ENCODE measurements around the gene F12. TPM values are rescaled to one million over a fixed set of nuclear protein-coding genes. Genes with fewer than 3 reads are reported as not detected.

The F12 gene
- total RNA-seq, 2 experiments from 2014 or later: 3.2 to 5.4 TPM

GRCh38 chr5:177374211-177374610 lies 35.2 kb downstream of the F12 start:
- Mint-ChIP-seq H3K27ac (peak overlapping the region; percentile 91), H3K27me3 (ENCODE audit: low read depth) (no peaks in the 10 kb centered on the region), H3K4me1 (ENCODE audit: low read depth) (peaks cover 65% of the 10 kb centered on the region), H3K9me3 (no peaks in the 10 kb centered on the region), H3K4me3 (no peak overlapping the region), H3K36me3 (ENCODE audit: low read depth) (peaks cover 13% of the 10 kb centered on the region)
- intact Hi-C loops (cut with micrococcal nuclease): loop anchor here (5.0 kb wide), 1 partner anchor 837 kb away; the partner anchor contains the start of gene RNF44
- no peak for DNase-seq
- CTCF ChIA-PET: interaction anchor here (0.9 kb wide), 1 partner anchor 34 kb away, joined by 3 read pairs; no protein-coding TSS in a partner anchor

DNA sequence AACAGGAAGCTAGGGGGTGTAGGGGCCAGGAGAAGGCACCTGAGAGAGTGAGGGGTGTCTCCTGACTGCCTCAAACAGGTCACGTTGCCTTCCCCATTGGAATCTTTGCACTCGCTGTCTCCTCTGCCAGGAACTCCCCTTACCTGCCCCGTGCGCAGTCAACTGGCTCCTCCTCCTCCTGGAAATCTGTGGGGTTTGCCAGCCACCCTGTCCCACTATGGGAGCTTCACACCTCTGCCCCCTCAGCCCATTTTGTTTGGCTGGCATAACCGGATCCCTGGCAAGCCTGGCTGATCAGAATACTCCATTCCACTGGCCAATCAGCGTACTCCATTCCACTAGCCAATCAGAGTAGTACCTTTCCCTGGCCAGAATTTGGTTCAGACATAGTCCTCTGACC lies 35.6 kb downstream of the F12 start:
- peaks cover 65% of the 10 kb centered on the region for H3K4me1 Mint-ChIP-seq (ENCODE audit: low read depth)
- no peak for DNase-seq
- CTCF ChIA-PET: interaction anchor here (0.6 to 6.0 kb wide), 6 partner anchors 10 to 64 kb away, joined by 3 to 77 read pairs (median 19); partner anchors contain the start of genes RGS14 and SLC34A1
- H3K4me3 Mint-ChIP-seq: no peak overlapping the region
- H3K9me3 Mint-ChIP-seq: no peaks in the 10 kb centered on the region
- H3K27me3 Mint-ChIP-seq (ENCODE audit: low read depth): no peaks in the 10 kb centered on the region
- H3K36me3 Mint-ChIP-seq (ENCODE audit: low read depth): peaks cover 17% of the 10 kb centered on the region
- intact Hi-C loops (cut with micrococcal nuclease): loop anchor here (5.0 kb wide), 1 partner anchor 837 kb away; the partner anchor contains the start of gene RNF44
- peak overlapping the region; percentile 91 for H3K27ac Mint-ChIP-seq

GRCh38 chr5:177372910-177373309 lies 36.5 kb downstream of the F12 start:
- peak overlapping the region; percentile 91 for H3K27ac Mint-ChIP-seq
- peaks cover 66% of the 10 kb centered on the region for H3K4me1 Mint-ChIP-seq (ENCODE audit: low read depth)
- H3K9me3 Mint-ChIP-seq: no peaks in the 10 kb centered on the region
- peak; percentile 51 for DNase-seq
- H3K4me3 Mint-ChIP-seq: peak overlapping the region; percentile 61
- intact Hi-C loops (cut with micrococcal nuclease): loop anchor here (1.0 to 5.0 kb wide), 4 partner anchors 9 to 836 kb away; partner anchors contain the start of genes LMAN2 and RNF44
- H3K27me3 Mint-ChIP-seq (ENCODE audit: low read depth): no peaks in the 10 kb centered on the region
- CTCF ChIA-PET: interaction anchor here (0.6 to 6.0 kb wide), 9 partner anchors 10 to 82 kb away, joined by 3 to 77 read pairs (median 7); partner anchors contain the start of genes LMAN2, RGS14 and SLC34A1
- H3K36me3 Mint-ChIP-seq (ENCODE audit: low read depth): peaks cover 23% of the 10 kb centered on the region

DNA sequence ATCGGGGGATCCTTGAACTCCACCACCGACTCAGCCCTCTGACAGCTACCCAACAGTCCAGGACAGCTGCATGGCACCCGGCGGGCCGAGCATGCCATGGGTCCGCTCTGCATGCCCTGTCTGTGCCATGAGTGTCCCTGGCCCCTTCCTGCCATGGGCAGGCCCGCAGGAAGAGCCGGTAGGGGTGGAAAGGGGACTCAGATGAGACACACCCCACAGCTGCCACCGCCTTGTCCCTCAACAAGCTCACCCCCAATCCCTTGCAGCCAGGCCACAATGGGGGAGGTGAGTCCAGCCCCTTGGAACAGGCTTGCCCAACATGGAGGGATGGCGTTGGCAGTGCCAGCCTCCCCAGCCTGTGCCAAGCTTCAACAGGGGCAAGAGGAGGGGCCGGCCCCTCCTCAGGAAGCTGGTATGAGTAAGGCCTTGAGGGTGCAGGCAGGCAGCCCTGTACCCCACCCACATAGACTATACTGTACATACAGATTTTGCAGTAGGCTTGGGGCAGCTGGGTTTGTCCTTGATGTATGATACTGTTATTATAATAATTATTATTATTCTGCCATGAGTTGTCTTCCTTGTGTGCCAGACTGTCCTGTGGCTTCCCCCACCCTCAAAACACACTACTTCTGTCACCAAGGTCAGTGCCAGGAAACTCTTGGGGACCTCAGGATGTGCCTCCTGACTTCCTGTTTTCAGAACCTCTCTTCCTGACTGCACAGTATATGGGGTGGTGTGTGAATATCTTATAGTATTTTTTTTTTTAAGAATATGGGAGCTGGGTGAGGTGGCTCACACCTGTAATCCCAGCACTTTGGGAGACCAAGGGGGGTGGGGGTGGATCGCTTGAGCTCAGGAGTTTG lies 37.1 kb downstream of the F12 start:
- peaks cover 23% of the 10 kb centered on the region for H3K36me3 Mint-ChIP-seq (ENCODE audit: low read depth)
- intact Hi-C loops (cut with micrococcal nuclease): loop anchor here (1.0 to 5.0 kb wide), 4 partner anchors 9 to 835 kb away; partner anchors contain the start of genes LMAN2 and RNF44
- H3K27ac Mint-ChIP-seq: peak overlapping the region; percentile 91
- CTCF ChIA-PET: interaction anchor here (0.7 to 6.0 kb wide), 12 partner anchors 11 to 85 kb away, joined by 3 to 77 read pairs (median 8); partner anchors contain the start of genes LMAN2, RGS14 and SLC34A1
- peaks cover 66% of the 10 kb centered on the region for H3K4me1 Mint-ChIP-seq (ENCODE audit: low read depth)
- H3K27me3 Mint-ChIP-seq (ENCODE audit: low read depth): no peaks in the 10 kb centered on the region
- DNase-seq: peak; percentile 62
- no peaks in the 10 kb centered on the region for H3K9me3 Mint-ChIP-seq
- H3K4me3 Mint-ChIP-seq: peak overlapping the region; percentile 74

DNA sequence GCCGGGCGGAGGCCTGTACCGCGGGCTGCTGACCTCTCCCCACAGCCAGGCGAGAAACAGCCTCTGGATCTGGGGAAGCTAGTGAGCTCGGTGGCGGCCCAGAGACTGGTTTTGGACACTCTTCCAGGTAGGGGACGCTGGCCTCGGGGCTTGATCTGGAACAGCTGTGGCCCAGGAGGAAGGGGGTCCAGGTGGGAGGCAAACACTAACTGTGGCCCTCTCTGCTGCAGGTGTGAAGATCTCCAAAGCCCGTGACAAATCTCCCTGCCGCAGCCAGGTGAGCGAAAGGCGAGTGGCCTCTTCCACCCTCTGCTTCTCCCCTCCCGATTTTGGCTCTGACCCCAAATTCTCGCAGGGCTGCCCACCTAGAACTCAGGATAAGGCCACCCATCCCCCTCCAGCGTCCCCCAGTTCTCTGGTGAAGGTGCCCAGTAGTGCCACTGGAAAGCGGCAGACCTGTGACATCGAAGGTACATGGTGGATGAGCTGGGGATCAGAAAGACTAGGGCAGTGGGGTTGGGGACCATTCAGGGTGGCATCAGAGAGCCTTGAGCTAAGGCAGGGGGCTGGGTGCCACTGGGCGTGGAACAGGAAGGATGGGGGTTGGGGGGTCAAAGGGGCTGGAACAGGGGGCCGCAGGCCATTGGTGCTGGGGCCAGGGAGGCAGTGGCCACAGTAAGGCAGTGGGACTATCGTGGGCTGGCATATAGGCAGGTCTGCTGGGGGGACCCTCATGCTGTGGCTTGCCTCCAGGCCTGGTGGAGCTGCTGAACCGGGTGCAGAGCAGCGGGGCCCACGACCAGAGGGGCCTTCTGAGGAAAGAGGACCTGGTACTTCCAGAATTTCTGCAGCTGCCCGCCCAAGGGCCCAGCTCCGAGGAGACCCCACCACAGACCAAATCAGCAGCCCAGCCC lies 38.0 kb downstream of the F12 start:
- CTCF ChIA-PET: interaction anchor here (0.7 to 6.0 kb wide), 15 partner anchors 8 to 86 kb away, joined by 3 to 77 read pairs (median 8); partner anchors contain the start of genes LMAN2, RGS14 and SLC34A1
- H3K4me3 Mint-ChIP-seq: peak overlapping the region; percentile 74
- no peak for DNase-seq
- H3K36me3 Mint-ChIP-seq (ENCODE audit: low read depth): peaks cover 27% of the 10 kb centered on the region
- H3K27me3 Mint-ChIP-seq (ENCODE audit: low read depth): no peaks in the 10 kb centered on the region
- intact Hi-C loops (cut with micrococcal nuclease): loop anchor here (1.0 to 5.0 kb wide), 4 partner anchors 8 to 834 kb away; partner anchors contain the start of genes LMAN2 and RNF44
- H3K27ac Mint-ChIP-seq: peak overlapping the region; percentile 91
- peaks cover 69% of the 10 kb centered on the region for H3K4me1 Mint-ChIP-seq (ENCODE audit: low read depth)
- H3K9me3 Mint-ChIP-seq: no peaks in the 10 kb centered on the region

GRCh38 chr5:177370488-177371119 lies 38.8 kb downstream of the F12 start:
- H3K4me3 Mint-ChIP-seq: peak overlapping the region; percentile 74
- peak; percentile 75 for DNase-seq
- no peaks in the 10 kb centered on the region for H3K27me3 Mint-ChIP-seq (ENCODE audit: low read depth)
- CTCF ChIA-PET: interaction anchor here (0.6 to 6.0 kb wide), 14 partner anchors 8 to 299 kb away, joined by 3 to 77 read pairs (median 9); partner anchors contain the start of genes LMAN2, RGS14 and SLC34A1
- H3K27ac Mint-ChIP-seq: no peak overlapping the region
- no peaks in the 10 kb centered on the region for H3K9me3 Mint-ChIP-seq
- peaks cover 28% of the 10 kb centered on the region for H3K36me3 Mint-ChIP-seq (ENCODE audit: low read depth)
- H3K4me1 Mint-ChIP-seq (ENCODE audit: low read depth): peaks cover 70% of the 10 kb centered on the region
- intact Hi-C loops (cut with micrococcal nuclease): loop anchor here (5.0 kb wide), 1 partner anchor 833 kb away; the partner anchor contains the start of gene RNF44

DNA sequence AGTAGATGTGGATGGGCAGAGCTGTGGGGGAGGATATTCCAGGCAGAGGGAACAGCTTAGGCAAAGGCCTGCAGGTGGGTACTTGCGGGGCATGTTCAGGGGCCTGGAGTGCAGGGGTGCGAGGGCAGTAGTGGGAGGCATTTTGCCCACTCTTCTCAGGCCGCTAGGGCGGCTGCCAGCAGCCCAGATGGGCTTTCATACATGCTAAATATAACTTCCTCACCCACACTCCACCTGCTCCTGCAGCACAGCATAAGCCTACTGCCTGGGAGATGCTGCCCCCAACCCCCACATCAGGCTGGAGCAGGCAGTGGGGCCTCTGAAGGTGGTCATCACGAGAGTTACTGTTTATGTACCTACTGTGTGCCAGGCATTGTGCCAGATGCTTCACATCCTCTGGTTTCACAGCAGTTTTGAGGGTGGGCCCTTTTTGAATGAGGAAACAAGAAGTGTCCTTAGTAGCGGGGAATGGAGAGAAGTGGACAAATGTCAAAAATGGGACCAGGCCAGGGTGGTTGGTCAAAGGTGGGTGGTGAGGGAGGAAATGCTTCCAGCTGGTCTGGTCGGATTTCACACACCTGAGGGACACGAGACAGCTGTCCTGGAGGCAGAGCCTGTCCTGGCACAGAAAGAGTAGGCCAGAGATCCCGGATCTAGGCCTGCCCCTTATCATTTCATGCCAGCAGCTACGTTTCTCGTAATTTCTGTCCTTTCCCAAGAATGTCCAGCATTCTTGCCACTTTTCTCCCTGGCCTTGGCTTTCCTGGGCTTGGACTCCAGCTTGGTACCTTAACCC lies 39.5 kb downstream of the F12 start:
- no peak for DNase-seq
- Mint-ChIP-seq H3K9me3 (no peaks in the 10 kb centered on the region), H3K27me3 (ENCODE audit: low read depth) (no peaks in the 10 kb centered on the region), H3K36me3 (ENCODE audit: low read depth) (peaks cover 28% of the 10 kb centered on the region), H3K4me1 (ENCODE audit: low read depth) (peaks cover 72% of the 10 kb centered on the region), H3K27ac (peak overlapping the region; percentile 77), H3K4me3 (no peak overlapping the region)
- CTCF ChIA-PET: interaction anchor here (0.6 to 6.0 kb wide), 20 partner anchors 9 to 298 kb away, joined by 3 to 77 read pairs (median 8); partner anchors contain the start of genes LMAN2, RGS14 and SLC34A1
- intact Hi-C loops (cut with micrococcal nuclease): loop anchor here (1.0 to 5.0 kb wide), 3 partner anchors 20 to 833 kb away; partner anchors contain the start of gene RNF44

DNA sequence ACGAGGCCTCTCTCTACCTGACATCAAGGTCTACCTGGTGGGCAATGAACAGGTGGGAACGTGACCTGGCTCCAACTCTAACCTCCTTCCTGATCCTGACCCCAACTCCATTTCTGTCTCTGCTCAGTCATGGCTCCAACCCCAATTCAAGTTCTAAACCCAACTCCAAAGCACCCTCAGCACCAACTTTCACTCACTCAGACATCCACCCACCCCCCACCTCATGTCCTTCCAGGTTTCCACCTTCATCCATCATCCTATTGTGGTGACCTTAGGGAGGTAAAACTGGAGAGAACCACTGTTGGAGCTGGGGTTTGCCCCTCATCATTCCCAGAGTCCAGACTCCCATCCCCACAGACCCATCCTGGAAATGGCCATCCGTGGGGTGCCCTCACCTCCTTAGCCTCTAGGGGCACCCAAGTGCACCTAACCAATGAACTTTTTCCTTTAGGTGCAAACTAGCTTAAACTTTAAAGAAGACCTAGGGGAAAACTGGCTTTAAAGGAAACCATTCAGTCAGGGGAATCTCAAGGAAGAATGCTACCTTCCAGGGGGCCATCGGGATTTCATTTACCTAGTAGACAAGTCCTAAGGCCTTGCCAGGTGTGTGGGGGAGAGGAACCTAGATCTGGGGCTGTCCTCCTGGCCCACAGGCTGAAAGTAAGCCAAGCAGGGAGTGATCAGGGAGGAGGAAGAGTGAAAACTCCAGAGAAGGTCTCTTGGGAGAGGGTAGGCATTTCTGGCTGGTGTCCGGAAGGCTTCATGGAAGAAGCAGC lies 40.3 kb downstream of the F12 start:
- Mint-ChIP-seq H3K27ac (peak overlapping the region; percentile 77), H3K9me3 (no peaks in the 10 kb centered on the region), H3K4me1 (ENCODE audit: low read depth) (peaks cover 72% of the 10 kb centered on the region), H3K36me3 (ENCODE audit: low read depth) (peaks cover 27% of the 10 kb centered on the region), H3K4me3 (no peak overlapping the region), H3K27me3 (ENCODE audit: low read depth) (no peaks in the 10 kb centered on the region)
- intact Hi-C loops (cut with micrococcal nuclease): loop anchor here (1.0 kb wide), 2 partner anchors 21 to 34 kb away; no protein-coding TSS in a partner anchor
- CTCF ChIA-PET: interaction anchor here (0.6 to 6.0 kb wide), 15 partner anchors 10 to 835 kb away, joined by 3 to 77 read pairs (median 6); partner anchors contain the start of genes RGS14 and SLC34A1
- peak; percentile 50 for DNase-seq

GRCh38 chr5:177367981-177368868 lies 41.1 kb downstream of the F12 start:
- Mint-ChIP-seq H3K9me3 (no peaks in the 10 kb centered on the region), H3K27me3 (ENCODE audit: low read depth) (no peaks in the 10 kb centered on the region), H3K4me1 (ENCODE audit: low read depth) (peaks cover 72% of the 10 kb centered on the region), H3K36me3 (ENCODE audit: low read depth) (peaks cover 24% of the 10 kb centered on the region), H3K4me3 (no peak overlapping the region), H3K27ac (peak overlapping the region; percentile 64)
- intact Hi-C loops (cut with micrococcal nuclease): no loop called here
- no peak for DNase-seq
- CTCF ChIA-PET: interaction anchor here (0.6 to 6.0 kb wide), 13 partner anchors 9 to 835 kb away, joined by 3 to 77 read pairs (median 6); partner anchors contain the start of genes RGS14 and SLC34A1
